D341Med (cell line): ENCODE results near the gene NFRKB.

Source experiments
- DNase-seq: peaks from one replicate; pipeline ENCODE4 v3.0.0; 2012; ENCODE audit warnings: low spot score

NFRKB gene

DNA sequence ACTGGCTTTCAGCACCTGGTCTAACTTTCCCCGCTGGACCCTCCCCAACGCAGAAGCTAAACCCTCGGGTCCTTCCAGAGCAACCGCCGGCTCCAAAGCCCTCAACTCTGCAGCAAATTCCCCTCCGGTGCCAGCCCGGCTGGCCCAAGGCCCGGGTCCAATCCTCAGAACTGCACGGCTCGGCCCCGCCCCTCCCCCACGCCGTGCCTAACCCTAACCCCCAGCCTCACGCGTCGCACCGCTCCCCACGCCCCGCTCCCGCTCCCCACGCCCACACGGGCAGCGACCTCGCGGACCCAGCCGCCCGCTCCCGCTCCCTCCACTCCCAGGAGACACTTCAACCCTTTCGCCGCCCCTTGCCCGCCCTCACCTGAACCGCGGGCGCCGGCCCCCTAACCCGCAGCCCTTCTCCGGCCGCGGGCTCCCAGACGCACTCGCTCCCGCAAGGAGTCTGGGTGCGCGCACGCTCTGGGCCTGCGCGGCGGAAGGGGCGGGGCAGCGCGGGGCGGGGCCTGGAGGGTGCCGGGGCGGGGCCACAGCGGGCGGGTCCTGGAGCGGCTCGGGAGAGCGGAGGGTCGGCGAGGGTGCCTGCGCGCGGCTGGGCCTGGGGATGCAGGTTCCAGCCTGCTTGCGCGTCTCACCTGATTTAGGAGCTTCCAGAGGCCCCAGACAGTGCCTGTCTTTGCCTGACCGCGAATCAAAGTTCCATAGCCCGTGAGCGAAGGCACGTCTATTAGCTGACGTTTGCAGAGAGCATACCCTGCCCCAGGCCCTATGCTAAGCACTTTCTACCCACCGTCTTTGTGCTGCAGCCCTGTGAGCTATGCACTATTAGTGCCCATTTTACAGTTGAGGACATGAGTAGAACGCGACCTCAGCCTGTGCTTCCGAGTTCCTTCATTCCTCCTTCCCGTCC, at the start of gene NFRKB:
Gene NFRKB, minus strand, starts transcription at position 453 of the 916 bp plus-strand sequence. CDS start 2,729 bp downstream, outside the sequence.
- peak; percentile 99 for DNase-seq

DNA sequence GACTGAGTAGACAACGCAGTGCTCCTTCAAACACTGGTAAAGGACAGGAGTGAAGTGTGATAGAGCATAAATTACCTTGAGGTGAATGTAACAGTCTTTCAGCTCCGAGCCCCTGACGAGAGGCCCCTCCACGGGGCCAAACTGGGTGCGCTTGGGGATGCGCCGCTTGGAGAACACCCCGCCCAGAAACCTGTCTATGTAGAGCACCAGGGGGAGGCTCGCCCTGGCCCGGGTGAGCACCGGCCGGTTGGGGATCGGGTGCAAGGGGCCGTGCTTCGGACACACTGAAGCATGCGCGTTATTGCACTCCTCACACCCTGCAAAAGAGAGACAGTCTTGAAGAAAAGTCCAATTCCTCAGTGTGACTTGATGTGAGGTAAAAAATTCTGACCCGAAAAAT, 49.3 kb upstream of the NFRKB start:
- no peak for DNase-seq

GRCh38 chr11:129943036-129943435, 47.7 kb upstream of the NFRKB start:
- no peak for DNase-seq

DNA sequence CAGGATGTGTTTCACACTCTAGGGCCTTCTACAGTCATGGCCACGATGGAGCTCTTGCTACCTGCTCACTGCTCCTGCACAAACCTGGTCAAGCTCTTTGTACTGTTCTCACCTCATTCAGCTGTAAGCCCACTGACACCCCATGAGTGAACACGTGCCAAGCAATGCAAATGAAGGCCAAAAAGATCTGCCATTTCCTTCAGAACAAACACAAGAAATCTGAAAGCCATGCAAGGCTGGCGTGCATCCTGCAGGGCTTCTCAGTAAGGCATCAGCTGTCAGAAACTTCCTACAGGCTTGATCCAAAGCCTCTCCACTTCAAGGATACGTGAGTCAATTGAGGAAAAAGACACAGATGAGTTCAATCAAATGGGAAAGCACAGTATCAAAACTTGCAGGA, 44.1 kb upstream of the NFRKB start:
- DNase-seq = no peak

DNA sequence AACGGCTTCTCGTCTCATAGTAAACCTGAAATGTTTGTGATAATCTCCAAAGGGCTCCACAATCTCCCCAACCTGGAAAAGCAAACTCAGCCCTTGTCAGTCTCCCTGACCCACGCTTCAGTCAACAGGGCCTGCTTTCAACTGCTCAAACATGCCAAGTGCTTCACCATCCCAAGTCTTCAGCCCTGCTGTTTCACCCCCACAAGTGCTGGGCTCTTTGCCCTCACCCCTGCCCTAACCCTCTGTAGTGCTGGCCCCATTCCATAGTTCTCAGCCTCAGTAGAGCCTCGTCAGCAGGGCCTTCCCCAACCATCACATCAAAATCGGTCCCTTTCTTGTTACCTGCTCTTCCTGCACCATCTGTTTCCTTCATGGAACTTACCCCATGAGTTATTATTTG, 43.4 kb upstream of the NFRKB start:
- DNase-seq = no peak

GRCh38 chr11:129937592-129938238, 42.3 kb upstream of the NFRKB start:
- DNase-seq = no peak

- no peak for DNase-seq
These were observed 40.3 kb upstream of the NFRKB start for GRCh38 chr11:129935723-129936122.

DNA sequence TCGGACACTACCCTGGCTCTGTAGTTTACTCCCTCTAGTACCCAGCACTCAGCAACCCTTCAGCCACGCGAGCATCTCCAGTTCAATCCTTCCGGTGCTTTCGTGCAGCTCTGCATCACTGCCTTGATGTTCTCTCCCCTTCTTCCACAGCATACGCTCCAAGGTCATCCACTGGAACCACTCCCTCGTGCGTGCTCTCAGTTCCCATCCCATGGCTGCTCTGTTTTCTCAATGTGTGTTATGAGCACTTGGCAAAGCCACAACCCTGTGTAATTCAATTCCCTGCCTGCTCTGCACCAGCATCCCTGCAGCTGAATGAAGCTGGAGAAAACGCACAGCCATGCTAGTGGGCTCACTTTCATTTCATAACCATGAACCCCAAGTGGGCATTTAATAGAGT, 38.5 kb upstream of the NFRKB start:
- DNase-seq = no peak

- no peak for DNase-seq
These were observed 37.9 kb upstream of the NFRKB start for GRCh38 chr11:129933262-129933661.

GRCh38 chr11:129932381-129933067, 37.1 kb upstream of the NFRKB start:
- no peak for DNase-seq

DNA sequence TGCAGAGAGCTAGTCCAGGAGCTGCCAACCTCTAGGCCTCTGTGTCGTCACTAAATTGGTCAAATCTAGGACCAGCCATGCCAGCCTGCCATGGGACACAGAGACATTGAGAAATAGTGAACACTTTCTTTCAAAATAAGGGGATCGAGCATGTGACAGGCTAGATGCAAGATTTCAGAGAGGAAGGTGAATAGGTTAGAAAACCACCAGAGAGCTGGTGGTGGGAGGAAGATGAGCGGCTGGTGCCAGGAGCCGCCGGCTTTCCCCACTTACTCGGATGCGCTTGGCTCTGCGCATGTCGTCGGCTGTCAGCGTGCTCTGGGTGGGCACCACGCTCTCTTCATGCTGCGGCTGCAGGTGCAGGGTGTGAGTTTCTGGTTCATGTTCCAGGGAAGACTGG, 35.4 kb upstream of the NFRKB start:
- DNase-seq = no peak

- no peak for DNase-seq
These were observed 34.9 kb upstream of the NFRKB start for GRCh38 chr11:129930296-129930695.

DNA sequence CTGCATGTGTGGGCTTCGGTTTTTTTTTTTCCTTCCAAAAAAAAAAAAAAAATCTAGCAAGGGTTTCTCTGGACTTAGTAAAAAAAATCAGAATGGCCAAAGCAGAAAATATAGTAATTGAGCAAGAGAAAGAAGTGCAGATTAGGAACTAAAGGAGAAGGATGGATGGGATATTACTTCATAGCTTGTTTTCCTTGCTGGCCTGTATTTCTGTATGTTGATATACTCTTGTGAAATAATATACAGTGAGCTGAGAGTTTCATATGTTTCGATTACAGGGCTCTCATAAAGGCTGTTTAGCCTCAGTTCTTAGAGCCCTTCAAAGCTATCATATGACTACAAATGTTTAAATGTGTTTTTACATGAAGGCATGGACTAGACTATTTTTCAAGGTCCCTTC, 34.3 kb upstream of the NFRKB start:
- no peak for DNase-seq

GRCh38 chr11:129928923-129929692, 33.7 kb upstream of the NFRKB start:
- DNase-seq = no peak

DNA sequence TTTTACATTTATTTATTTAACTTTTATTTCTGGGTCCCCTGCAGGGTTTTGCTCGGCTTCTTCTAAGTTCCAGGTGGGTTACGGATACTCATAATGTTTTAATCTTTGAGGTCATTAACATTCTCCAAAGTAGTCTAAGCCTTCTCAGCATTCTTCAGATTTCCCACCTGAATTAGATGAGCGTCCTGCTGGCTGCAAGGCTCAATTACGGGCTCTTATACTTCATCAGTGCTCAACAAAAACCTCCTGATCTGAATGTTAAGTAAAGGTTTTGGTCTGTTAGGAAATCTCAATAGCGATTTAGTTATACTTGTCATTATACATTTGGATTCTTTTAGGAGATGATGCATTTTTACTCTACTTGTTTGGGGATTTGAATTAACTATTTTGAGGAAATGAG, 27.3 kb upstream of the NFRKB start:
- DNase-seq = no peak

- DNase-seq = no peak
These were observed 23.0 kb upstream of the NFRKB start for GRCh38 chr11:129918361-129918760.

GRCh38 chr11:129917231-129917630, 21.9 kb upstream of the NFRKB start:
- no peak for DNase-seq

DNA sequence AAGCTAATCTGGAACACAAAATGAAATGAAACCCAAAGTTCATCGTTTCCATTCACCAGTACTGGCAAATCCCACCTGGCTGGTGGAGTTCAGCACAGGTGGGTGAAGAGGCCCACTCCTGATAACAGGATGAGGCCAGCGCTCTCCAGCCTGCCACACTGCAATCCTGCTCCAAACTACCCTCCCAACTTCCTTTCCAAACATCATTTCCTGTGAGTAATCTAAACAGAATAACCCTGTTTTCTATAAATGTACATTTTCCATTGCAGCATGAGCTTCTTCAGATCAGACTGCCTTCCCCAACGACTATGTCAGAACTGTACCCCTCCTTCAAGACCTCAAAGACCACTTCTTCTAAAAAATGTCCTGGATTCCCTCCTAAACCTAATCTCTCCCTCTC, 15.9 kb upstream of the NFRKB start:
- no peak for DNase-seq

DNA sequence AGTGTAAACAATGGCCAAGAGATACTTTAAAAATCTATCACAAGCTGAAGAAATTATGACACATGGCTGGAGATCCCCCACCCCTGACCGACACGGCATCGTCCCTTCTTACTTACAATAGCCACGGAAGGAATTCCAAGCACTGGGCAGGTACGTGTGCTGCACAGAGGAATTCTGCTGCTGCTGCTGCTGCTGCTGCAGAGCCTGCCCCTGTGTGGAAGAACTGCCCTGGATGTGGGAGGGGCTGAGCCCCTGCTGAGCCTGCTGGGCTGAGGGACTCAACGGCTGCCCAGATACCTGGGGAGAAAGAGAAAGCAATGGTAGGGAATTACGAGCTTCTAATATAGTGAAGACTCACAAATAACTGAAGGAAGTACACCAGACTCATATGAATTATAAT, 15.0 kb upstream of the NFRKB start:
- no peak for DNase-seq

- DNase-seq = no peak
These were observed 10.0 kb upstream of the NFRKB start for GRCh38 chr11:129905402-129905801.

GRCh38 chr11:129896062-129896461, 684 bp upstream of the NFRKB start:
- no peak for DNase-seq
